Glutamatergic neuron (in vitro differentiated cells): ENCODE data around the gene C5orf15. TPM values are rescaled to one million over a fixed set of nuclear protein-coding genes. Genes with fewer than 3 reads are reported as not detected.

ENCODE experiments used
- DNase-seq: peaks from one replicate; pipeline ENCODE4 v3.0.0; 2022
- H3K27ac Mint-ChIP-seq: one replicate; pipeline ENCODE4 v1.8.0; 2020; ENCODE audit warnings: mild to moderate bottlenecking, mixed read lengths, inconsistent platforms; ENCODE audit not compliant: unreplicated experiment
- H3K27me3 Mint-ChIP-seq: one replicate; pipeline ENCODE4 v1.8.0; 2020; ENCODE audit warnings: mild to moderate bottlenecking, moderate library complexity, mixed read lengths, inconsistent platforms; ENCODE audit not compliant: unreplicated experiment
- H3K36me3 Mint-ChIP-seq: one replicate; pipeline ENCODE4 v1.8.0; 2020; ENCODE audit warnings: mild to moderate bottlenecking, mixed read lengths, inconsistent platforms; ENCODE audit not compliant: unreplicated experiment
- H3K4me1 Mint-ChIP-seq: one replicate; pipeline ENCODE4 v1.8.0; 2020; ENCODE audit warnings: mild to moderate bottlenecking, low read depth, mixed read lengths, inconsistent platforms; ENCODE audit not compliant: unreplicated experiment
- H3K4me3 Mint-ChIP-seq: one replicate; pipeline ENCODE4 v1.8.0; 2020; ENCODE audit warnings: mild to moderate bottlenecking, mixed read lengths, inconsistent platforms; ENCODE audit not compliant: unreplicated experiment
- H3K9me3 Mint-ChIP-seq: one replicate; pipeline ENCODE4 v1.8.0; 2020; ENCODE audit warnings: mild to moderate bottlenecking, moderate library complexity, mixed read lengths, inconsistent platforms; ENCODE audit not compliant: unreplicated experiment
- total RNA-seq: library from RNA; stranded (reverse); fragmentation: NEBNext Ultra II Directional; extraction: Animal tissue kit (Norgen Biotek cat#: 25700); gene quantifications from one replicate; pipeline ENCODE4 v1.2.1, GENCODE V29; 2021; ENCODE audit not compliant: unreplicated experiment
- TF ChIP-seq, protein P1 (sequence below): fragments of 200-600 bp; sonication (generic); IDR thresholded peaks from one replicate; pipeline ENCODE4 v1.5.0; 2021; ENCODE audit not compliant: partially characterized antibody, unreplicated experiment

C5orf15 gene
- total RNA-seq, 1 donor from 2014 or later: 35.7 TPM

DNA sequence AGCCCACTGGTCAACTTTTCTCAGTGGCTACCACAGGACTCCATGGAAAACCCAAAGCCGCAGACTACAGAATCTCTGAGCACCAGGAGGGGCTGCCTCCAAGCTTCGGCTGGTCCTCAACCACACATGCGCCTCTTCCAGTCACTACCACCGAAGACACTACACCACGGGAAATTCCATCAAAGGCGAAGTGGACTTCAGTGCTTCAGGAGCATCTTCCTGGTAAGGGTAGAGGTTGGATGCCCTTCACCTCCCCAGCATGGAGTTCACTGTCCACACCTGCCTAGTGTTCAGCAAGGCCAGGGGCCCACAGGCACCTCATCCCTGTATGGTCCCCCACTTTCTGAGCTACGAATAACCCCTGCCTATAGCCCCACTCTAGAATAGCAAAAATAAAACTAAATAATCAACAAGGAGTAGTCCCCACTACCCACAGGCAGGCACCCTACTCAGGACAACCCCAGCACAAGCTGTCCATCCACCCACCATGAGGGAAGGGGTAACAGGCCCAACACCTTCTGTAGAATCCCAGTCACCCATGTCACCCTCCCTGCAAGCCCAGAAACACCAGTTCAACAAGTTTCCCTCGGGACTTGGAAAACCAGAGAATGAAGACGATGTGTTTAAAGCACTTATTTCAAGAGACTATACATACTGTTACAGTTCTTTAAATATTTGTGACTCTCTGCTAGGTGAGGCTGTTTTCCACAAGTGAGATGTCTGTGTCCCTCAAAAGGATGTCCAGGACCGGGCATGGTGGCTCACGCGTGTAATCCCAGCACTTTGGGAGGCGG lies 33.7 kb upstream of the C5orf15 start:
- no peak for DNase-seq
- Mint-ChIP-seq H3K9me3 (peaks cover 9% of the 10 kb centered on the region), H3K27ac (no peak overlapping the region), H3K27me3 (peaks cover 3% of the 10 kb centered on the region), H3K36me3 (no peaks in the 10 kb centered on the region), H3K4me3 (peak overlapping the region; percentile 96), H3K4me1 (peaks cover 21% of the 10 kb centered on the region)
- TF ChIP-seq, protein P1, sequence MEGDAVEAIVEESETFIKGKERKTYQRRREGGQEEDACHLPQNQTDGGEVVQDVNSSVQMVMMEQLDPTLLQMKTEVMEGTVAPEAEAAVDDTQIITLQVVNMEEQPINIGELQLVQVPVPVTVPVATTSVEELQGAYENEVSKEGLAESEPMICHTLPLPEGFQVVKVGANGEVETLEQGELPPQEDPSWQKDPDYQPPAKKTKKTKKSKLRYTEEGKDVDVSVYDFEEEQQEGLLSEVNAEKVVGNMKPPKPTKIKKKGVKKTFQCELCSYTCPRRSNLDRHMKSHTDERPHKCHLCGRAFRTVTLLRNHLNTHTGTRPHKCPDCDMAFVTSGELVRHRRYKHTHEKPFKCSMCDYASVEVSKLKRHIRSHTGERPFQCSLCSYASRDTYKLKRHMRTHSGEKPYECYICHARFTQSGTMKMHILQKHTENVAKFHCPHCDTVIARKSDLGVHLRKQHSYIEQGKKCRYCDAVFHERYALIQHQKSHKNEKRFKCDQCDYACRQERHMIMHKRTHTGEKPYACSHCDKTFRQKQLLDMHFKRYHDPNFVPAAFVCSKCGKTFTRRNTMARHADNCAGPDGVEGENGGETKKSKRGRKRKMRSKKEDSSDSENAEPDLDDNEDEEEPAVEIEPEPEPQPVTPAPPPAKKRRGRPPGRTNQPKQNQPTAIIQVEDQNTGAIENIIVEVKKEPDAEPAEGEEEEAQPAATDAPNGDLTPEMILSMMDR: no peak

DNA sequence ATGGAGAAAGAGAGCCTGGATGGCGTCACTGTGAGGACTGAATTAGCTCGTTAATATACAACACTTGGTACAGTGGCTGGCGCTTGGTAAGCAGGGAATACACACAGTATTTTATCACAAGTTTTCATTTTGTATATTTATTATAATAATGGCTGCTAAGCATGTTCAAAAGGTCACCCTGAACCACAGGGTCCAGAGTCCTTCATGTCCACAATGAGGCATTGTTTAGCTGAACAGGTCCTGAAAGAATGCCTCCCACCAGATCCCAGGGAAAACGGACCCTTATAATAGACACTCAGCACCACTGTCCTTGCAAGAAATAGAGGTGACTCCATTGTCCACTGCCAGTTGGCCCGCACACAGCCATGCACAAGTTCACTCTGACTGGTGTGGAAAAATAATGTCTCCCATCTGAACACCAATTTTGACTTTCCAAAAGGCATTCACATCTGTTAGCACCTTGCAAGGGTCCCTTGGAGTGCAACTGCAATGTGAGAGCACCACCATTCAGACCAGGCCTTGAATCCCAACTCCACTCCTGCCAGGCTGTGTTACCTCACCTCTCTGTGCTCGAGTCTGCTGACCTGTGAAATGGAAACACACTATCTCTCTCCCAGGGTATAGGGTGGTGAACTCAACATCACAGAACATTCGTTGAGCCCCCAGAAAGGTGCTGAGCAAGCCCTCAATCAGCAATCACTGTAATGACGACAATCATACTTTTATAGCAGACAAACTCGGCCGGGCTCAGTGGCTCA lies 32.5 kb upstream of the C5orf15 start:
- no peak for DNase-seq
- TF ChIP-seq, protein P1: no peak
- Mint-ChIP-seq H3K4me3 (peak overlapping the region; percentile 46), H3K27ac (no peak overlapping the region), H3K27me3 (peaks cover 3% of the 10 kb centered on the region), H3K36me3 (no peaks in the 10 kb centered on the region), H3K4me1 (peaks cover 32% of the 10 kb centered on the region), H3K9me3 (peaks cover 8% of the 10 kb centered on the region)

DNA sequence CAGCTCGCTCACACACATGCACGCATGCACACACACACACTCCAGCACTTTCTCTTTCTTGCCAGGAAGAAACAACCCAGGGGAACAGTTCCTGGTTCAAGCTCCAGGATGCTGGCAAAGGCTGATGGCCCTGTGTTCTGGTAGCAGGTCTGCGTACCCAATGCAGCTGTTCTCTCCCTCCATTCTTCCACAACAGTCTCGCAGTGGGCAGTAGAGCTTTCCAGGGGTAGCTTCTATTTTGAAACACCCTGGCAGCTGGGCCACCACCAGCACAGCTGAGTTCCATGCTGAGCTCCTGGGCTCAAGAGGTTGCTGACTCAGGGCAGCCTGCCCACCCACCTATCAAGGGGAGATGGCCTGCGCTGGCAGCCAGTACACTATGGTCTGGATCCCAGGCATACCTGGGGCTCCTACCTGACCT lies 31.7 kb upstream of the C5orf15 start:
- peaks cover 2% of the 10 kb centered on the region for H3K27me3 Mint-ChIP-seq
- H3K36me3 Mint-ChIP-seq: no peaks in the 10 kb centered on the region
- H3K9me3 Mint-ChIP-seq: peaks cover 6% of the 10 kb centered on the region
- no peak overlapping the region for H3K27ac Mint-ChIP-seq
- H3K4me1 Mint-ChIP-seq: peaks cover 40% of the 10 kb centered on the region
- H3K4me3 Mint-ChIP-seq: no peak overlapping the region
- TF ChIP-seq, protein P1: no peak
- no peak for DNase-seq

DNA sequence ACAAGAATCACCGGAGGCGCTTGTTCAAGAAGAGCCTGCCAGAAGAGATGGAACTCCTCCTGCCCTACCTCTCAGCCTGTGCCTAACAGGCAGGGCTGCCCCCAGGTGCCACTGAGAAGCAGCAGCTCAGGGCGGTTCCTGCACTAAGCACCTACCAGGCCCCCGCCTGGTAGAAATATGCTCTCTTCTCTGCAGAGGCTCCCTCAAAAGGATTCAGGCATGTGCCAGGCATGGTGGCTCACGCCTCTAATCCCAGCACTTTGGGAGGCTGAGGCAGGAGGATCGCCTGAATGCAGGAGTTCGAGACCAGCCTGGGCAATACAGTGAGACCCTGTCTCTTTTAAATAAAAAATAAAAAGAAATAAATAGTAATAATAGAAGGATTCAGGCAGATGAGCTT lies 30.4 kb upstream of the C5orf15 start:
- H3K4me1 Mint-ChIP-seq: peaks cover 48% of the 10 kb centered on the region
- no peak overlapping the region for H3K27ac Mint-ChIP-seq
- TF ChIP-seq, protein P1: no peak
- H3K9me3 Mint-ChIP-seq: peaks cover 7% of the 10 kb centered on the region
- H3K4me3 Mint-ChIP-seq: no peak overlapping the region
- H3K27me3 Mint-ChIP-seq: peaks cover 3% of the 10 kb centered on the region
- no peak for DNase-seq
- H3K36me3 Mint-ChIP-seq: no peaks in the 10 kb centered on the region

DNA sequence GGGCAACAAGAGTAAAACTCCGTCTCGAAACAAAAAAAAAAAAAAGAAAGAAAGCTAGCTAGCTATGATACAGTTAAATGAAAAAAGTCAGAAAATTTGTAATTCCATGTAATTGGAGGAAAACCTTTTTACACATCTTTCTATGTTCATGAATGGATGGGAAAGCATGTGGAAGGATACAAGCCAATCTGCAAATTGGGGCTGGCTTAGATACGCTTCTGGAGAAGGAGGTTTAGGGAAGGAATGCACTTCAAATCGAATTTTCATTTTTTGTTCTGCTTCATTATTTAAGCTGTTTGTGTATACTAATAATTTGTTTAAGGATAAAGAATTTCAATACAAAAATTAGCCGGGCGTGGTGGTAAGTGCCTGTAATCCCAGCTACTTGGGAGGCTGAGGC lies 29.6 kb upstream of the C5orf15 start:
- Mint-ChIP-seq H3K27me3 (peaks cover 3% of the 10 kb centered on the region), H3K4me3 (no peak overlapping the region), H3K9me3 (peaks cover 5% of the 10 kb centered on the region), H3K4me1 (peaks cover 49% of the 10 kb centered on the region), H3K27ac (no peak overlapping the region), H3K36me3 (no peaks in the 10 kb centered on the region)
- no peak for DNase-seq
- TF ChIP-seq, protein P1: no peak
